ENCODE results near the gene OR4K2.
"Not testable (repeated sequence)": the region's sequence is repeated elsewhere in the genome, so short reads cannot be mapped to it uniquely, and the experiment has no call there.

OR4K2 gene, protein sequence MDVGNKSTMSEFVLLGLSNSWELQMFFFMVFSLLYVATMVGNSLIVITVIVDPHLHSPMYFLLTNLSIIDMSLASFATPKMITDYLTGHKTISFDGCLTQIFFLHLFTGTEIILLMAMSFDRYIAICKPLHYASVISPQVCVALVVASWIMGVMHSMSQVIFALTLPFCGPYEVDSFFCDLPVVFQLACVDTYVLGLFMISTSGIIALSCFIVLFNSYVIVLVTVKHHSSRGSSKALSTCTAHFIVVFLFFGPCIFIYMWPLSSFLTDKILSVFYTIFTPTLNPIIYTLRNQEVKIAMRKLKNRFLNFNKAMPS

GRCh38 chr14:19874842-19875241 is at the start of gene OR4K2:
OR4K2 (plus strand) TSS chr14:19875142; CDS start chr14:19876268, 1,126 bp downstream.
- FAIRE-seq (no peak), DNase-seq (ENCODE audit: insufficient read length, low spot score) (no peak)
- TF ChIP-seq POLR2A (IDR thresholded peaks at IDR 0.05; ENCODE audit: low read depth, low read length) = no peak

DNA sequence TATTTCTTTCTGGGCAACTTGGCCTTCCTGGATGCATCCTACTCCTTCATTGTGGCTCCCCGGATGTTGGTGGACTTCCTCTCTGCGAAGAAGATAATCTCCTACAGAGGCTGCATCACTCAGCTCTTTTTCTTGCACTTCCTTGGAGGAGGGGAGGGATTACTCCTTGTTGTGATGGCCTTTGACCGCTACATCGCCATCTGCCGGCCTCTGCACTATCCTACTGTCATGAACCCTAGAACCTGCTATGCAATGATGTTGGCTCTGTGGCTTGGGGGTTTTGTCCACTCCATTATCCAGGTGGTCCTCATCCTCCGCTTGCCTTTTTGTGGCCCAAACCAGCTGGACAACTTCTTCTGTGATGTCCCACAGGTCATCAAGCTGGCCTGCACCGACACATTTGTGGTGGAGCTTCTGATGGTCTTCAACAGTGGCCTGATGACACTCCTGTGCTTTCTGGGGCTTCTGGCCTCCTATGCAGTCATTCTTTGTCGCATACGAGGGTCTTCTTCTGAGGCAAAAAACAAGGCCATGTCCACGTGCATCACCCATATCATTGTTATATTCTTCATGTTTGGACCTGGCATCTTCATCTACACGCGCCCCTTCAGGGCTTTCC is 47.2 kb upstream of the OR4K2 start:
- not testable (repeated sequence) for DNase-seq (ENCODE audit: insufficient read length, low spot score); FAIRE-seq

DNA sequence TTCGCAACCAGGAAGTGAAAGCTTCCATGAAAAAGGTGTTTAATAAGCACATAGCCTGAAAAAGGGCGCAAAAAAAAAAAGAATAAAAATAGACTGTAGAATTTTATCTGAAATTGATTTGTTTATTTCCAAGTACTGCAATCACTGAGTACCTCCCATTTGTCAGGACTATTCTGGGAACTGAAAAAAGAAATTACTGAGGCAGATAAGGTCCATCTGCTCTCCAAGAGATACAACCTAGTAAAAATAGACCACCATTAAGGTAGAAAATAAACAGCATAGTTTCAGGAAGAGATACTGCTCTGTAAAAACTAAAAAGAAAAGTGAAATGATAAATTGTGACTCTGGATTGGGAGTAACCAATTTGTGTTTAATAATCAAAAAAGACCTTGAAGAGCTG is 46.6 kb upstream of the OR4K2 start:
- no peak for TF ChIP-seq POLR2A (IDR thresholded peaks at IDR 0.05; ENCODE audit: low read depth, low read length)
- FAIRE-seq (no peak), DNase-seq (ENCODE audit: insufficient read length, low spot score) (no peak)

DNA sequence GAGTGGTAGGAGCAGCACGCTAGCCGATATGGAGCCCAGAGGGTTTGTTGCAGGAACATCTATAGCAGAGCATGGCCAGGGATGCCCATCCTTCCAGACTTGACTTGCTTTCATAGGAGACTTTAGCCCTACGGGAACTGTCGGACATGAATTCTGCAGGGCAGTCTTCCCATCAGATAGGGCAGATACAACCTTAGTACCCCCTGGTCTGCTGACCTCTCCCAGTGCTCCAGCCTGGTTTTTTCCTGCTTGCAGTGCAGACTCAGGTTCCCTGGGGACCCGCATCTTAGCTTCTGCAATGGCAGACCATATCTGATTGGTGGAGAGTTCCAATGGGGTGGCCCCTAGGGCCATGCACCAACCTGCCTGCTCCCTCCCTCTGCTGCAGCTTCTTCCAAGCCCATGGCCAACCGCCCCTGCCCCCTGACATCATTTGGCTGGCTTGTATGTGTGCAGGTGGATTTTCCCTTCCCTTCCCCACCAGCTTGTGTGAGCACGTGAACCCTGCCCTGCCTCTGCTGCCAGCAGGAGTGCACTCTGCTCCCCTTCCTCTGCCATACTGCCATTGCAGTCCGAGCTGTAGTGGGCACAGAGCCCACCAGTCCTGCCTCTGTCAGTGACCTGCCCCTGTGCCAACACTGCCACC is 40.6 kb upstream of the OR4K2 start:
- FAIRE-seq; DNase-seq (ENCODE audit: insufficient read length, low spot score): not testable (repeated sequence)

DNA sequence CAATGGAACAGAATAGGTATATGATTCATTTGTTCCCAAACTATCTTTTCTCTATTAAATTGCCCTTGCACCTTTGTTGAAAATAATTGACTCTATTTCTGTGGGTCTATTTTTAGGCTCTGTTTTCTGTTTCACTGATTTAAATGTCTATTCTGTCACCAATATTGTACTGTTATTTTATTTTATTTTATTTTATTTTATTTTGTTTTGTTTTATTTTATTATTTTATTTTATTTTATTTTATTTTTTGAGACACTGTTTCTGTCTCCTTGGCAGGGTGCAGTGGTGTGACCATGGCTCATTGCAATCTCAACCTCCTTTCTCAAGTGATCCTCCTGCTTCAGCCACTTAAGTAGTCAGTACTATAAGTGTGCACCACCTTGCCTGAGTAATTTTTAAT is 36.5 kb upstream of the OR4K2 start:
- FAIRE-seq = no peak
- no peak for DNase-seq (ENCODE audit: insufficient read length, low spot score)
- TF ChIP-seq POLR2A (IDR thresholded peaks at IDR 0.05; ENCODE audit: low read depth, low read length) = no peak

- DNase-seq (ENCODE audit: insufficient read length, low spot score) (no peak), FAIRE-seq (no peak)
- no peak for TF ChIP-seq POLR2A (IDR thresholded peaks at IDR 0.05; ENCODE audit: low read depth, low read length)
These were observed 23.6 kb upstream of the OR4K2 start for GRCh38 chr14:19851365-19851764.

GRCh38 chr14:19866061-19866669 is 8.8 kb upstream of the OR4K2 start:
- not testable (repeated sequence) for DNase-seq (ENCODE audit: insufficient read length, low spot score); FAIRE-seq

- DNase-seq (ENCODE audit: insufficient read length, low spot score) = no peak
- no peak for TF ChIP-seq POLR2A (IDR thresholded peaks at IDR 0.05; ENCODE audit: low read depth, low read length)
- no peak for FAIRE-seq
These were observed 1.8 kb upstream of the OR4K2 start for GRCh38 chr14:19873178-19873577.

DNA sequence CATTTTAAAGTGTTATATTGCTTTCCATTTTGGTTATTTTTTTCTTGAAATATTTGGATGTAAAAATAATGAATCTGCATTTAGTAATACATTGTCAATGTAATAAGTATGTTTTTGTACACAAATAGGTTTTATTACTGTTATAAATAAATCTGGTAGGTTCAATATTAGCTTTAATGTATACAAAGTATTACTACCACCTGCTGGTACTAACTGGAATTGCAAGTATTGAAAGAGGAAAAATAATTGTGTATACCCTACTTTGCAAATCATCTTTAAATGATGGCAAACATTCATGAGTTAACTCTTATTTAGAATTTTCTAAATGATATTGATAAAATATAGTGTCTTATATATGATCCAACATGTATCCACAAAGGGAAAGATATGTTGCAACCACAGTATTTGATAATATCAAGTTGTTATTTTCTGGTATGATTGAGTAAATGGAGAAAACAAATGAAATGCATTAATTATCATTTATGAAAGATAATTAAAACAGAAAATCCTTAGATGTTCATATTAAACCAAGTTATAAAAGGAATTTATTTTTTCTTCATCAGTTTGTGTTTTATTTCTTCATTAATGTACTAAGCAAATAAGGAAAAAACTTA is 3.2 kb downstream of the OR4K2 start:
- no peak for DNase-seq (ENCODE audit: insufficient read length, low spot score)
- no peak for TF ChIP-seq POLR2A (IDR thresholded peaks at IDR 0.05; ENCODE audit: low read depth, low read length)
- no peak for FAIRE-seq

GRCh38 chr14:19895282-19895681 is 20.3 kb downstream of the OR4K2 start:
- no peak for DNase-seq (ENCODE audit: insufficient read length, low spot score)
- FAIRE-seq = no peak
- no peak for TF ChIP-seq POLR2A (IDR thresholded peaks at IDR 0.05; ENCODE audit: low read depth, low read length)

DNA sequence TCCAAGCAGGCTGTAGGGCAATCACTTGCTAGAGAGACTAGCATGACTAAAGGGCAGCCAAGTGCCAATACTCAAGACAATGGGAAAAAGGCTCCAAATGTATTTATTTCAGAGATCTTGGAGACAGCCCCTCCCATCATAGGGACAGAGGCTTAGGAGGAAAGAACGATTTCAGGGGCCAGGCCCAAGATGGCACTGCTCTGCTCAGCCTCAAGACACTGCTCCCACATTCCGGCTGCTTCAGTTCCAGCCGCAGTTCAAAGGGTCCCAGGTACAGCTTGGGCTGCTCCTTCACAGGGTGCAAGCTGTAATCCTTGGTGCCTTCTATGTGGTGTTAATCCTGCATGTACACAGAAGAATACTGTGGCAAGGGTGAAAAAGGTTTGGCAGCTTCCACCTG is 26.1 kb downstream of the OR4K2 start:
- no peak for FAIRE-seq
- DNase-seq (ENCODE audit: insufficient read length, low spot score) = no peak
- no peak for TF ChIP-seq POLR2A (IDR thresholded peaks at IDR 0.05; ENCODE audit: low read depth, low read length)

- DNase-seq (ENCODE audit: insufficient read length, low spot score) = no peak
- TF ChIP-seq POLR2A (IDR thresholded peaks at IDR 0.05; ENCODE audit: low read depth, low read length) = no peak
- no peak for FAIRE-seq
These were observed 27.5 kb downstream of the OR4K2 start for GRCh38 chr14:19902409-19902808.

- FAIRE-seq (no peak), DNase-seq (ENCODE audit: insufficient read length, low spot score) (no peak)
- TF ChIP-seq POLR2A (IDR thresholded peaks at IDR 0.05; ENCODE audit: low read depth, low read length) = no peak
These were observed 31.7 kb downstream of the OR4K2 start for GRCh38 chr14:19906665-19907064.

GRCh38 chr14:19911114-19911513 is 36.2 kb downstream of the OR4K2 start:
- no peak for TF ChIP-seq POLR2A (IDR thresholded peaks at IDR 0.05; ENCODE audit: low read depth, low read length)
- FAIRE-seq = no peak
- no peak for DNase-seq (ENCODE audit: insufficient read length, low spot score)

Data from H54 (cell line).